ENCODE data around the gene SLC22A23.

SLC22A23 gene

DNA sequence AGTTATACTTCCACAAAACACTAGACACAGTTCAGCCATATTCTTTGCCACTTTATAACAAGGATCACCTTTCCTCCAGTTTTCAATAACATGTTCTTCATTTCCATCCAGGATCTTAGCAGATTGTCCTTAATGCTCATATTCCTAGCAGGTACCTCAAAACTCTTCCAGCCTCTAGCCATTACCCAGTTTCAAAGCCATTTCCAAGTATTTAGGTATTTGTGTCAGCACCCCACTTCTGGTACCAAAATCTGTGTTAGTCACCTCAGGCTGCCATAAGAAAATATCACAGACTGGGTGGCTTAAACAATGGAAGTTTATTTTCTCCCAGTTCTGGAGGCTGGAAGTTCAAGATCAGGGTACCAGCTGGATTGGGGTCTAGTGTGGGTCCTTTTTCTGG, 23.2 kb upstream of the SLC22A23 start:
- TF ChIP-seq, protein P1, sequence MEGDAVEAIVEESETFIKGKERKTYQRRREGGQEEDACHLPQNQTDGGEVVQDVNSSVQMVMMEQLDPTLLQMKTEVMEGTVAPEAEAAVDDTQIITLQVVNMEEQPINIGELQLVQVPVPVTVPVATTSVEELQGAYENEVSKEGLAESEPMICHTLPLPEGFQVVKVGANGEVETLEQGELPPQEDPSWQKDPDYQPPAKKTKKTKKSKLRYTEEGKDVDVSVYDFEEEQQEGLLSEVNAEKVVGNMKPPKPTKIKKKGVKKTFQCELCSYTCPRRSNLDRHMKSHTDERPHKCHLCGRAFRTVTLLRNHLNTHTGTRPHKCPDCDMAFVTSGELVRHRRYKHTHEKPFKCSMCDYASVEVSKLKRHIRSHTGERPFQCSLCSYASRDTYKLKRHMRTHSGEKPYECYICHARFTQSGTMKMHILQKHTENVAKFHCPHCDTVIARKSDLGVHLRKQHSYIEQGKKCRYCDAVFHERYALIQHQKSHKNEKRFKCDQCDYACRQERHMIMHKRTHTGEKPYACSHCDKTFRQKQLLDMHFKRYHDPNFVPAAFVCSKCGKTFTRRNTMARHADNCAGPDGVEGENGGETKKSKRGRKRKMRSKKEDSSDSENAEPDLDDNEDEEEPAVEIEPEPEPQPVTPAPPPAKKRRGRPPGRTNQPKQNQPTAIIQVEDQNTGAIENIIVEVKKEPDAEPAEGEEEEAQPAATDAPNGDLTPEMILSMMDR (conservative IDR thresholded peaks at IDR 0.05; ENCODE audit: low read depth): no peak
- no peak for DNase-seq (ENCODE audit: low spot score)
- POLR2A ChIA-PET (ENCODE audit: low non-redundant PET): no interaction called here
- no peak overlapping the region for H3K27ac ChIP-seq
- CTCF ChIA-PET: no interaction called here

DNA sequence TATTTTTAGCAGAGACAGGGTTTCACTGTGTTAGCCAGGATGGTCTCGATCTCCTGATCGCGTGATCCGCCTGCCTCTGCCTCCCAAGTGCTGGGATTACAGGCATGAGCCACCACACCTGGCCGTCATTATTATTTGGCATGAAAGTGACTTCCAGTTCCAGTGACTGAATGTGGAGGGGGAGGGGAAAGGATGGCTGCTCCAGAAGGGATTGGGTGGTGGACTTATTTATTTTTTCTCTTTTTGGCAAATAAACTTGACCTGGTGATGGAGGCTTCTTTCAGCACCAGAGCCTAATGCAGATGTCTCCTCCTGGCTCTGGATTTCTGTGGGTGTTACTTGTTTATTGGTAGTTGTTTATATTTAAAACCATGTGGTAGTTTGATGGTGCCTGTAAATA, 16.9 kb upstream of the SLC22A23 start:
- CTCF ChIA-PET: interaction anchor here (0.7 kb wide), 1 partner anchor 137 kb away, joined by 4 read pairs; no protein-coding TSS in a partner anchor
- POLR2A ChIA-PET (ENCODE audit: low non-redundant PET): no interaction called here

DNA sequence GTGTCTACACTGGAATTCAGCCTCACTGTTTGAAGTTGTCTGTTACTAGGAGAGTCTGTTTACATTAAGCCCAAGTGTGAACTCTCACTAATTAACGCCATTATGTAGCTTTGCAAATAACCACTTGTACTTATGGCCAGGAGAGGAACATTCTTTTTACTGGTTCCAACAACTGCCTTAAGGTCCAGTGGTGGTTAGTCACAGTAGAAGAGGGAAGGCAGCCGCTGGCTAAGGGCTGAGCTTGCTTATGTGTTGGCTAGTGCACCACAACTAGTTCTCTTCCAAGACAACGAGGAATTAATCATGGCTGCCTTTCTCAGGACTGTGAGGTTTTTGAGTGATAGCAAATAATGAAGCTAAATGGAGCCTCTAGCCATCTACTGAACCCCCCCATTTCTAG, 14.9 kb upstream of the SLC22A23 start:
- ChIA-PET POLR2A (ENCODE audit: low non-redundant PET) (no interaction called here), CTCF (interaction anchor here (0.6 to 0.8 kb wide), 3 partner anchors 14 to 269 kb away, joined by 3 to 5 read pairs (median 4); no protein-coding TSS in a partner anchor)
- H3K27ac ChIP-seq: no peak overlapping the region
- DNase-seq (ENCODE audit: low spot score): no peak
- TF ChIP-seq, protein P1 (conservative IDR thresholded peaks at IDR 0.05; ENCODE audit: low read depth): no peak

More for the DNA sequence above, 16.9 kb upstream of the SLC22A23 start:
- no peak overlapping the region for H3K27ac ChIP-seq
- no peak for DNase-seq (ENCODE audit: low spot score)
- TF ChIP-seq, protein P1 (conservative IDR thresholded peaks at IDR 0.05; ENCODE audit: low read depth): no peak

DNA sequence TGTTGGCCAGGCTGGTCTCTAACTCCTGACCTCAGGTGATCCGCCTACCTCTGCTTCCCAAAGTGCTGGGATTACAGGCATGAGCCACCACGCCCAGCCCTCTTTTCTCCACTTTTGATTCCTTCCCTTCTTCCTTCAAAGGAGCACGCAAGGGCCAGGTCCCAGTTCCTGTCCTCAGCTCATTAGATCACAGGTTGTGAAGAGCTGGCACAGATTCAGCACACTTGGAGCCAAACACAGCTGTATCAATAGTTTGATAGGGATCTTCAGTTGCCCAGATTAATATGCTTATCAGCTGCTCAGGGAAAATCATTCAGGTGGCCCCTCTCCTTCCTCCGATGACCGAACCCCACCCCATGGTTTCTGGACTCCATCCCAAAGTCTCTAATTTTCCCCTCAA, 14.4 kb upstream of the SLC22A23 start:
- ChIA-PET CTCF (no interaction called here), POLR2A (ENCODE audit: low non-redundant PET) (interaction anchor here (0.7 kb wide), 1 partner anchor 485 kb away, joined by 3 read pairs; no protein-coding TSS in a partner anchor)
- TF ChIP-seq, protein P1 (conservative IDR thresholded peaks at IDR 0.05; ENCODE audit: low read depth): no peak
- no peak overlapping the region for H3K27ac ChIP-seq
- DNase-seq (ENCODE audit: low spot score): no peak

DNA sequence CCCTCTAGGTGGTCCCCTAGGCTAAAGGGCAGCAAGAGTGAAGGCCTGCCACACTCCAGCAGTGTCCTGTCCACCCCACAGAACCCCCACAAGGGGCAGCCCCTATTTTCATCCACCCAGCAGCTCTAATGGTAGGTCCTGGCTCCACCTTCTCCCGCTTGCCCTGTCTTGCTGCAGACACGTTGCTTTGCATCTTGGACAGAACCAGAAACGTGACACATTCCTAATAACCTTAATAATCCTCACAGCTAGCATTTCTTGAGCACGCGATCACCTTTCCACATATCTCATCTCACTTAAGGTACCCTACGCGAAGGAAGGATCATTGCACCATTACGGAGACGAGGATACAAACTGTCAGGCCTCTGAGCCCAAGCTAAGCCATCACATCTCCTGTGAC, 11.7 kb upstream of the SLC22A23 start:
- H3K27ac ChIP-seq: no peak overlapping the region
- ChIA-PET POLR2A (ENCODE audit: low non-redundant PET) (no interaction called here), CTCF (no interaction called here)
- TF ChIP-seq, protein P1 (conservative IDR thresholded peaks at IDR 0.05; ENCODE audit: low read depth): no peak
- no peak for DNase-seq (ENCODE audit: low spot score)

DNA sequence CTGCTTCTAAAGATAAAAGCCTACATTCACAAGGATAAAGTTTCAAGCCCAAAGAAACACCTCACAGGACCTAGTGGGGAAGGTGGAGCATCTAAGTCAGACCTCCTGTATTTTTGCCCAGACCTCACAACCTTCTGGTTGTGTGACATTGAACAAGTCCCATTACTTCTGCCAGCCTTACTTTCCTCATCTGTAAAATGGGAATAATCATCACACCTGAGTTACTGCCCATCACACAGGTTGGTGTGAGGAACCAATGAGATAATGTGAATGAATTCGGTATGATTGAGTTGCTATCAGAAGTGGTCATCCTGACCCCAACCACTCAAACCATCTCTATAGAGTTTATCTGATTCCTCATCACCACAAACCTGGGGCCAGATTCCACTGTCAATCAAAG, 11.1 kb upstream of the SLC22A23 start:
- POLR2A ChIA-PET (ENCODE audit: low non-redundant PET): no interaction called here
- no peak for DNase-seq (ENCODE audit: low spot score)
- H3K27ac ChIP-seq: no peak overlapping the region
- CTCF ChIA-PET: no interaction called here
- TF ChIP-seq, protein P1 (conservative IDR thresholded peaks at IDR 0.05; ENCODE audit: low read depth): no peak
